Brain pericyte (primary cell): ENCODE data around the gene RBL2.
"Not testable (repeated sequence)": the region's sequence is repeated elsewhere in the genome, so short reads cannot be mapped to it uniquely, and the experiment has no call there.

Source experiments
- DNase-seq: peaks from one replicate; pipeline ENCODE4 v3.0.0-alpha.2; 2012; ENCODE audit warnings: low read depth, low spot score

The RBL2 gene

GRCh38 chr16:53534206-53534605, 99.9 kb downstream of the RBL2 start:
- no peak for DNase-seq

- no peak for DNase-seq
Measured at GRCh38 chr16:53537626-53538025, 103.4 kb downstream of the RBL2 start.

- not testable (repeated sequence) for DNase-seq
Measured at GRCh38 chr16:53539346-53539745, 105.1 kb downstream of the RBL2 start.

- not testable (repeated sequence) for DNase-seq
Measured at GRCh38 chr16:53539759-53540718, 105.8 kb downstream of the RBL2 start.
